Breast epithelium (tissue), 4 donors: ENCODE results near the gene AGTPBP1. TPM values are rescaled to one million over a fixed set of nuclear protein-coding genes. Genes with fewer than 3 reads are reported as not detected.

Source experiments
- DNase-seq, 2 donors: peaks; one replicate each; pipeline ENCODE4 v3.0.0-alpha.2; 2019; ENCODE audit warnings: low spot score in 2 of 2
- H3K27ac ChIP-seq, 2 donors: fragments of 200-600 bp; sonication (generic) in 1 of 2; one replicate each; pipeline ENCODE4 v1.5.1; 2016 to 2019; ENCODE audit warnings: mild to moderate bottlenecking in 1 of 2
- H3K27me3 ChIP-seq, 2 donors: fragments of 200-600 bp; sonication (generic) in 1 of 2; one replicate each; pipeline versions ENCODE4 v1.5.1 to v1.6.0; 2017 to 2019; ENCODE audit warnings: control low read depth in 1 of 2, mild to moderate bottlenecking in 1 of 2
- H3K36me3 ChIP-seq: fragments of 200-600 bp; one replicate; pipeline ENCODE4 v1.5.1; 2019
- H3K4me1 ChIP-seq, 2 donors: fragments of 200-600 bp; sonication (generic); one replicate each; pipeline ENCODE4 v1.5.1; 2016 to 2019; ENCODE audit warnings: control low read depth in 1 of 2
- H3K4me3 ChIP-seq, 3 donors: fragments of 200-600 bp; sonication (generic); 1 replicate in 2 of 3; 2 replicates in 1 of 3; pipeline ENCODE4 v1.5.1; 2016 to 2019; ENCODE audit warnings: mild to moderate bottlenecking in 3 of 3, moderate library complexity in 2 of 3
- H3K9me3 ChIP-seq, 2 donors: fragments of 200-600 bp; sonication (generic) in 1 of 2; one replicate each; pipeline ENCODE4 v1.5.1; 2016 to 2019; ENCODE audit warnings: control low read depth in 1 of 2
- CTCF ChIP-seq, 3 donors: fragments of 450-650 bp; IDR thresholded peaks; one replicate each; pipeline ENCODE4 v1.5.1; 2016 to 2017; ENCODE audit warnings: antibody characterized with exemption in 3 of 3, mild to moderate bottlenecking in 3 of 3, moderate library complexity in 3 of 3
- POLR2A ChIP-seq: fragments of 450-650 bp; IDR thresholded peaks from one replicate; pipeline ENCODE4 v1.6.1; 2016; ENCODE audit warnings: antibody characterized with exemption, mild to moderate bottlenecking, moderate library complexity
- POLR2AphosphoS5 ChIP-seq, 3 donors: sonication (generic); formaldehyde crosslinking; IDR thresholded peaks; one replicate each; pipeline ENCODE4 v1.6.1; 2017; ENCODE audit warnings: antibody characterized with exemption in 3 of 3
- intact Hi-C: fragments of 100-400 bp; cut with DNase I; formaldehyde crosslinking; loops from one replicate; pipeline ENCODE4 v1.15.1; 2023; ENCODE audit warnings: low total_unique reads
- total RNA-seq, 3 donors: library from RNA; depleted of rRNA; stranded (reverse); fragments of >200 nt; gene quantifications; one replicate each; pipeline ENCODE4 v1.1.0, GENCODE V29; 2016

AGTPBP1 gene
- total RNA-seq, 3 donors from 2014 or later: 20.0 to 25.0 (median 21.8) TPM

GRCh38 chr9:85530721-85531120, 211.0 kb downstream of the AGTPBP1 start:
- H3K27ac ChIP-seq: no peak overlapping the region
- TF ChIP-seq POLR2A (no peak), POLR2AphosphoS5 (IDR thresholded peaks at IDR 0.05) (no peak), CTCF (IDR thresholded peaks at IDR 0.05) (no peak)
- intact Hi-C loops: no loop called here
- H3K4me1 ChIP-seq: no peaks in the 10 kb centered on the region
- H3K36me3 ChIP-seq: no peaks in the 10 kb centered on the region
- H3K27me3 ChIP-seq: no peaks in the 10 kb centered on the region
- no peaks in the 10 kb centered on the region for H3K9me3 ChIP-seq
- H3K4me3 ChIP-seq: no peak overlapping the region
- DNase-seq: no peak

- intact Hi-C loops: no loop called here
- TF ChIP-seq POLR2AphosphoS5 (IDR thresholded peaks at IDR 0.05) (no peak), POLR2A (no peak), CTCF (IDR thresholded peaks at IDR 0.05) (no peak)
- Histone ChIP-seq H3K27ac (peak overlapping the region in 1 of 2 donors; percentile 61), H3K36me3 (no peaks in the 10 kb centered on the region), H3K4me1 (no peaks in the 10 kb centered on the region), H3K4me3 (no peak overlapping the region), H3K27me3 (no peaks in the 10 kb centered on the region), H3K9me3 (no peaks in the 10 kb centered on the region)
- no peak for DNase-seq
Measured at GRCh38 chr9:85528607-85529006, 213.1 kb downstream of the AGTPBP1 start.

GRCh38 chr9:85528142-85528541, 213.6 kb downstream of the AGTPBP1 start:
- H3K4me1 ChIP-seq: no peaks in the 10 kb centered on the region
- H3K27me3 ChIP-seq: peaks cover 0 to under 1% of the 10 kb centered on the region in 2 donors
- intact Hi-C loops: no loop called here

GRCh38 chr9:85527331-85528020, 214.3 kb downstream of the AGTPBP1 start:
- peaks cover 0 to 7% of the 10 kb centered on the region in 2 donors for H3K27me3 ChIP-seq
- no peaks in the 10 kb centered on the region for H3K9me3 ChIP-seq
- intact Hi-C loops: no loop called here
- TF ChIP-seq POLR2AphosphoS5 (IDR thresholded peaks at IDR 0.05): no peak
- TF ChIP-seq CTCF (IDR thresholded peaks at IDR 0.05): no peak
- no peak for TF ChIP-seq POLR2A
- peaks cover 0 to 3% of the 10 kb centered on the region in 2 donors for H3K4me1 ChIP-seq
- H3K4me3 ChIP-seq: no peak overlapping the region
- H3K27ac ChIP-seq: peak overlapping the region in 1 of 2 donors; percentile 63
- H3K36me3 ChIP-seq: no peaks in the 10 kb centered on the region
- DNase-seq: no peak

More at GRCh38 chr9:85528142-85528541, 213.6 kb downstream of the AGTPBP1 start:
- TF ChIP-seq POLR2A: no peak
- TF ChIP-seq POLR2AphosphoS5 (IDR thresholded peaks at IDR 0.05): no peak
- TF ChIP-seq CTCF (IDR thresholded peaks at IDR 0.05): no peak
- Histone ChIP-seq H3K4me3 (no peak overlapping the region), H3K36me3 (no peaks in the 10 kb centered on the region), H3K9me3 (no peaks in the 10 kb centered on the region), H3K27ac (peak overlapping the region in 1 of 2 donors; percentile 63)
- DNase-seq: no peak

GRCh38 chr9:85524531-85524930, 217.2 kb downstream of the AGTPBP1 start:
- DNase-seq: no peak
- no peak overlapping the region for H3K4me3 ChIP-seq
- H3K36me3 ChIP-seq: no peaks in the 10 kb centered on the region
- H3K9me3 ChIP-seq: no peaks in the 10 kb centered on the region
- H3K4me1 ChIP-seq: peaks cover 0 to 5% of the 10 kb centered on the region in 2 donors
- intact Hi-C loops: loop anchor here (5.0 kb wide), 1 partner anchor 962 kb away; no protein-coding TSS in a partner anchor
- TF ChIP-seq POLR2A (no peak), CTCF (IDR thresholded peaks at IDR 0.05) (no peak), POLR2AphosphoS5 (IDR thresholded peaks at IDR 0.05) (no peak)
- H3K27me3 ChIP-seq: peaks cover 0 to 18% of the 10 kb centered on the region in 2 donors
- no peak overlapping the region for H3K27ac ChIP-seq
